IMR-90 (cell line): Measurements from ENCODE around the gene TNRC6C.

Source experiments
- FOS ChIP-seq: fragments of 150-350 bp; IDR thresholded peaks from 2 replicates; pipeline ENCODE4 v1.6.1; 2016; ENCODE audit warnings: low read depth, low read length
- MAZ ChIP-seq: IDR thresholded peaks from 2 replicates; pipeline ENCODE4 v1.6.1; 2012; ENCODE audit warnings: low read depth, mild to moderate bottlenecking, low read length, improper control_type of control experiment, moderate library complexity, borderline replicate concordance
- MXI1 ChIP-seq: IDR thresholded peaks from 2 replicates; pipeline ENCODE4 v1.6.1; 2012; ENCODE audit warnings: low read depth, mild to moderate bottlenecking, low read length, moderate library complexity, borderline replicate concordance
- NFE2L2 ChIP-seq: fragments of 150-350 bp; IDR thresholded peaks from 2 replicates; pipeline ENCODE4 v1.6.1; 2016; ENCODE audit warnings: low read depth, mild to moderate bottlenecking, low read length
- POLR2A ChIP-seq: IDR thresholded peaks from 2 replicates; pipeline ENCODE4 v1.6.1; 2012; ENCODE audit warnings: mild to moderate bottlenecking, low read depth, low read length
- RAD21 ChIP-seq: IDR thresholded peaks from 2 replicates; pipeline ENCODE4 v1.6.1; 2012; ENCODE audit warnings: low read length, improper control_type of control experiment
- SMC3 ChIP-seq: fragments of 150-350 bp; IDR thresholded peaks from 2 replicates; pipeline ENCODE4 v1.6.1; 2016; ENCODE audit warnings: low read depth, mild to moderate bottlenecking, antibody characterized with exemption, low read length, moderate library complexity
- TF ChIP-seq, protein P1 (sequence below): conservative IDR thresholded peaks from 2 replicates; pipeline ENCODE4 v1.5.1; 2012; ENCODE audit warnings: mild to moderate bottlenecking, low read depth, low read length, improper control_type of control experiment
- TF ChIP-seq, protein P2 (sequence below): fragments of 150-350 bp; IDR thresholded peaks from 2 replicates; pipeline ENCODE4 v1.6.1; 2017; ENCODE audit warnings: mild to moderate bottlenecking, antibody characterized with exemption, low read length, low read depth
- TF ChIP-seq, protein P3 (sequence below): fragments of 150-350 bp; IDR thresholded peaks from 2 replicates; pipeline ENCODE4 v1.6.1; 2016; ENCODE audit warnings: low read depth, mild to moderate bottlenecking, low read length, moderate library complexity, borderline replicate concordance

DNA sequence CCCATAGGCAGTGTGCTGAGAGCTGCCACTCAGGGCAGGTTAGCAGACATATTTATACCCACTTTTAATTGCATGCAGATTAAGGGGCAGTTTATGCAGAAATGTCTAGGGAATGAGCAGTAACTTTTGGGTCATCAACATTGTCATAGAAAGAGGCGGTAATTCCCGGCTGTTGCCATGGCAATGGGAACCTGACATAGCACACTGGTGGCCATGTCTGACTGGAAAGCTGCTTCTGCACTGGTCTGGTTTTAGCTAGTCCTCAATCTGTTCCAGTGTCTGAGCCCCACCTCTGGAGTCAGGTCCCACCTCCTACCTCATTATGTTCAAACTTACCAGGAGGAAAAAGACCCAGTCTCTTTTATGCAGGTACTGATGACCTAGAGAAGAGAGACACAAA is 31.5 kb upstream of the TNRC6C start:
- TF ChIP-seq, protein P1, sequence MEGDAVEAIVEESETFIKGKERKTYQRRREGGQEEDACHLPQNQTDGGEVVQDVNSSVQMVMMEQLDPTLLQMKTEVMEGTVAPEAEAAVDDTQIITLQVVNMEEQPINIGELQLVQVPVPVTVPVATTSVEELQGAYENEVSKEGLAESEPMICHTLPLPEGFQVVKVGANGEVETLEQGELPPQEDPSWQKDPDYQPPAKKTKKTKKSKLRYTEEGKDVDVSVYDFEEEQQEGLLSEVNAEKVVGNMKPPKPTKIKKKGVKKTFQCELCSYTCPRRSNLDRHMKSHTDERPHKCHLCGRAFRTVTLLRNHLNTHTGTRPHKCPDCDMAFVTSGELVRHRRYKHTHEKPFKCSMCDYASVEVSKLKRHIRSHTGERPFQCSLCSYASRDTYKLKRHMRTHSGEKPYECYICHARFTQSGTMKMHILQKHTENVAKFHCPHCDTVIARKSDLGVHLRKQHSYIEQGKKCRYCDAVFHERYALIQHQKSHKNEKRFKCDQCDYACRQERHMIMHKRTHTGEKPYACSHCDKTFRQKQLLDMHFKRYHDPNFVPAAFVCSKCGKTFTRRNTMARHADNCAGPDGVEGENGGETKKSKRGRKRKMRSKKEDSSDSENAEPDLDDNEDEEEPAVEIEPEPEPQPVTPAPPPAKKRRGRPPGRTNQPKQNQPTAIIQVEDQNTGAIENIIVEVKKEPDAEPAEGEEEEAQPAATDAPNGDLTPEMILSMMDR, result no peak
- TF ChIP-seq SMC3 (no peak), RAD21 (no peak), MAZ (no peak), MXI1 (no peak), POLR2A (no peak), FOS (no peak), NFE2L2 (no peak)
- TF ChIP-seq, protein P2, sequence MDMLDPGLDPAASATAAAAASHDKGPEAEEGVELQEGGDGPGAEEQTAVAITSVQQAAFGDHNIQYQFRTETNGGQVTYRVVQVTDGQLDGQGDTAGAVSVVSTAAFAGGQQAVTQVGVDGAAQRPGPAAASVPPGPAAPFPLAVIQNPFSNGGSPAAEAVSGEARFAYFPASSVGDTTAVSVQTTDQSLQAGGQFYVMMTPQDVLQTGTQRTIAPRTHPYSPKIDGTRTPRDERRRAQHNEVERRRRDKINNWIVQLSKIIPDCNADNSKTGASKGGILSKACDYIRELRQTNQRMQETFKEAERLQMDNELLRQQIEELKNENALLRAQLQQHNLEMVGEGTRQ, result no peak
- TF ChIP-seq, protein P3, sequence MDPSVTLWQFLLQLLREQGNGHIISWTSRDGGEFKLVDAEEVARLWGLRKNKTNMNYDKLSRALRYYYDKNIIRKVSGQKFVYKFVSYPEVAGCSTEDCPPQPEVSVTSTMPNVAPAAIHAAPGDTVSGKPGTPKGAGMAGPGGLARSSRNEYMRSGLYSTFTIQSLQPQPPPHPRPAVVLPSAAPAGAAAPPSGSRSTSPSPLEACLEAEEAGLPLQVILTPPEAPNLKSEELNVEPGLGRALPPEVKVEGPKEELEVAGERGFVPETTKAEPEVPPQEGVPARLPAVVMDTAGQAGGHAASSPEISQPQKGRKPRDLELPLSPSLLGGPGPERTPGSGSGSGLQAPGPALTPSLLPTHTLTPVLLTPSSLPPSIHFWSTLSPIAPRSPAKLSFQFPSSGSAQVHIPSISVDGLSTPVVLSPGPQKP, result no peak
